GM15510 (cell line): ENCODE measurements around the gene CACNA1A.

Experiments
- POLR2A ChIP-seq: IDR thresholded peaks from 3 replicates; pipeline ENCODE4 v1.6.1; 2011; ENCODE audit warnings: borderline replicate concordance; ENCODE audit not compliant: insufficient read length; ENCODE audit errors: extremely low read depth

CACNA1A gene

GRCh38 chr19:13417054-13417453, 89.2 kb downstream of the CACNA1A start:
- no peak for TF ChIP-seq POLR2A

DNA sequence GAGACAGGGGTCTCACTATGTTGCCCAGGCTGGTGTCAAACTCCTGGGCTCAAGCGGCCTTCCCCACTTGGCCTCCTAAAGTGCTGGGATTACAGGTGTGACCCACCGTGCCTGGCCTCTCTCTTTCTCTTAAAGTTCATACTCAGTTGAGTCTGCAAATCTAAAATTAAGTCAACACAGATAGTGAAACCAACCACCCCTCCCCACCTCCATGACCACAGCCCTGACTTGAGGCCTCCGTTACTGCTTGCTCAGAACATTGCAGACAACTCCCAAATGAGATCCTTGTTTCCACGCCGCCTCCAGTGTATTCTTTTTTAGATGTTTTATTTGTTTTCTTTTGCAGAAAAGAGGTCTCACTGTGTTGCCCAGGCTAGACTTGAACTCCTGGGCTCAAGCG, 94.4 kb downstream of the CACNA1A start:
- TF ChIP-seq POLR2A, result no peak

GRCh38 chr19:13410946-13411345, 95.3 kb downstream of the CACNA1A start:
- TF ChIP-seq POLR2A, result no peak

DNA sequence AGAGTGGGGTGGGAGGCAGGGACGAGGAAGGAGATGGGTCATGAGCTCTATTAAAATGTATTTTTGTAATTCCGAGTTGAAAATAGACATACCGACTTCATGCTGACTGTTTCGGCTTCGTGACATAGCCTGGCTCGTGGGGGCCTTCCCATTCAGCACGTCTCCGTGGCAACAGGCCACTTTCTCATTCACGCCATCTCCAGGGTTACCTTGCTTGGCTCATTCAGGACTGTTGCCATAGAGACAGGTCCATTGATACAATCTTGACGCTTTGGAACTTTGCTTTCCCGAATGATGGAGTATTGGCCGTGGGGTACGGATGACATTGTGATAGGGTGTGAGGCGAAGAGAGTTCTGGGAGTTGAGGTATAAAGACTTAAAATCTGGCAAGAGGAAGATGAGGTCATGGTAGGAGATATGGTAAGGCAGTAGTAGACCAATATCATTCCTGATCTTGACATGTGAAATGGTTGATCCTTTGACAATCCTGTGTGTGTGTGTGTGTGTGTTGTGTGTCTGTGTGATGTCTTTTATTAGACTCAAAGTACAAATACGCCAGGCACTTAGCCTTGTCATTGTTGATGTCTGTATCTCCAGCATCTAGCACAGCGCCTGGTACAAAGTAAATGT, 97.3 kb downstream of the CACNA1A start:
- no peak for TF ChIP-seq POLR2A

GRCh38 chr19:13404236-13404635, 102.0 kb downstream of the CACNA1A start:
- no peak for TF ChIP-seq POLR2A

GRCh38 chr19:13401388-13401787, 104.9 kb downstream of the CACNA1A start:
- no peak for TF ChIP-seq POLR2A

DNA sequence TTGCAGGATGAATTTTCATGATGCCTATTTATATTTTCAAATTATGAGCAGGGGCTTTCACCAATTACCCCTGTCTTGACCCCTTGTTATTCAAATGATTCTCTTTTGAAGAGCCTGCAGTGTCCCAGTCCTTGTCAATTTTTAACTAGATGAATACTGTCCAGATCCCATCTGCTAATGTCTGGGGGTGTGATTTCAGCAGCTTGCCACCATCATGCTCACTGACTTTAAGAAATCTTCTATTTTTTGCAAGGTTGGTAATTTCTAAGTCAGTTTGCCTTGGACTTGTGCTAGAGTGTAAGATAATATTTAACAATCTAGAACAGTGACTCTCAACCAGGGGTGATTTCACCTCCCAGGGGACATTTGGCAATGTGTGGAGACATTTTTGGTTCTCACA, 106.0 kb downstream of the CACNA1A start:
- no peak for TF ChIP-seq POLR2A

GRCh38 chr19:13399746-13400145, 106.5 kb downstream of the CACNA1A start:
- TF ChIP-seq POLR2A, result no peak

- no peak for TF ChIP-seq POLR2A
These were observed 107.2 kb downstream of the CACNA1A start for GRCh38 chr19:13398780-13399726.

DNA sequence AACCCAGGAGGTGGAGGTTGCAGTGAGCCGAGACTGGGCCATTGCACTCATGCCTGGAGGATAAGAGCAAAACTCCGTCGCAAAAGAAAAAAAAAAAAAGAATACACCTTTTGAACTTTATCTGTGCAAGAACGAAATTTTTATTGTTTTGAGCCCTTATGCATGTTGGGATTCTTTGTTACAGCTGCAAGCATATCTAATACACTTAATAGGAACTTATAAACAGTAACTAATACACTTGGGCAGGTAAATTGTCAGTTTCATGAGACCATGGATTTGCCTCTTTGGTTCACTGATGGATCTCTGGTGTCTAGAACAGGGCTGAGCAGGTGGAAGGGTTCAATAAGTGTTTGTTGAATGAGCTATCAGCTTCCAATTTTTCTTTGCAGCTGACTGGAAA, 108.1 kb downstream of the CACNA1A start:
- no peak for TF ChIP-seq POLR2A

- no peak for TF ChIP-seq POLR2A
These were observed 109.8 kb downstream of the CACNA1A start for GRCh38 chr19:13396250-13397080.

GRCh38 chr19:13382633-13382938, 123.7 kb downstream of the CACNA1A start:
- no peak for TF ChIP-seq POLR2A

DNA sequence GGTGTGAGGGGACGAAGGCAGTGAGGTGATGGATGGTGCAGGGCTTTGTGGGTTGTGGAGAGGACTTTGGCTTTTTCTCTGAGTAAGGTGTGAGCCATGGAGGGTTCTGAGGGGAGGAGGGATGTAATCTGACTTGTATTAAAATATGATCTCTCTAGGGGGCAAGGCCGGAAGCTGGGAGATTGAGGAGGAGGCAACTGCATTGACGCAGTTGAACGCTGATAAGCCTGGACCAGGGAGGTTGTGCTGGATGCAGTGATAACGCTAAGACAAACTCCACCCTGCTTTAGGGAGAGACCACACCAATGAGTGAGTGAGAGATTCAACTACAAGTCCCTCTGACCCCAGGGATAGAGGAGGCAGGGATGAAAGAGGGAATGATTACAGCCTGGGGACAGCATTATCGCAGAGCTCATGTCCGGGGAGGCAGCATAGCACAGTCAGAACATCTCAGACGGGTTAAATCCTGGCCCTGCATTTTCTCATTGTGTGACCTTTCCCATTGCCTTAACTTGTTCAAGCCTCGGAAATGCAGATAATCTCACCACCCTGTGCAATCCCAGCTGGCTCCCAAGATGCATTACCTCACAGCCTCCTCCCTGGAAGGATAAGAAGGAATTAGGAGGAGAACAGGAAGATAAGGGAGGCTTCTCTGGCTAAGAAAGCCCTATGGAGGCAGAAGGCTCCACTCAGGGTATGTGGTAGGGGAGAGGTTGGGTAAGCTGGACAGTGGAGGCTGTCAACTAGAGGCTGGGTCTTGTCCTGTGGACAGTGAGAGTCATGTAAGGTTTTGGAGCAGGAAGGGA, 124.2 kb downstream of the CACNA1A start:
- no peak for TF ChIP-seq POLR2A

DNA sequence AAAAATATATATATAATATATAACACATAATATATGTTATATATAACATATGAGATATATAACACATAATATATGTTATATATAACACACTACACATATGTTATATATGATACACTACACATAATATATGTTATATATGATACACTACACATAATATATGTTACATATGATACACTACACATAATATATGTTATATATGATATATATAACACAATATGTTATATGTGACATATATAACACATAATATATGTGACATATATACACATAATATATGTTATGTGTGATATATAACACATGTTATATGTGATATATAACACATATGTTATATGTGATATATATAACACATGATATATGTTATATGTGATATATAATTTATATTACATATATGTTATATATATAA, 129.7 kb downstream of the CACNA1A start:
- no peak for TF ChIP-seq POLR2A

DNA sequence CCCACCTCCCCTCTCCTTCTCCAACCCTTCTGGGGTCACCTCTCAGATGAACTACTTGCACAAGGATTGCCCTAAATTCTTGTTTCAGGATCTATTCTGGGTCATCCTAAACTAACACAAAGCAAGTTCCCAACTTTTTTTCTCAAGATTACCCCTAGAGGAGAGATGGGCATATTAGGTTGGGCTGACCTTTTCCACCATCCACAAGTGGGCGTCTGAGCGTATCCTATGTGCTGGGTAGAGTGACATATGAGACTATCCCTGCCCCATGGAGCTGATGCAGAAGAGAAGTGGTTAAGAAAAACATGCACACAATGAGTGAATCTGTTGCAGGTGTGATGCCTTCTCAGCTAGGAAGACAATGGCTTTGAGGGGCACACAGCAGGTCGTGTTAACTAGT, 132.7 kb downstream of the CACNA1A start:
- TF ChIP-seq POLR2A, result no peak

- no peak for TF ChIP-seq POLR2A
These were observed 135.3 kb downstream of the CACNA1A start for GRCh38 chr19:13370948-13371347.
